ENCODE results near the gene TRMT112.
A peak's percentile ranks its signal among the peaks of the same experiment; 100 is the strongest.
"Not testable (repeated sequence)": the region's sequence is repeated elsewhere in the genome, so short reads cannot be mapped to it uniquely, and the experiment has no call there.

TRMT112 gene

GRCh38 chr11:64314805-64315561 is 2.4 kb downstream of the TRMT112 start:
- DNase-seq (ENCODE audit: extremely low read depth in 1 of 2, low read depth in 1 of 2) = no peak

GRCh38 chr11:64314146-64314804 is 3.1 kb downstream of the TRMT112 start:
- no peak for DNase-seq (ENCODE audit: extremely low read depth in 1 of 2, low read depth in 1 of 2)

- DNase-seq (ENCODE audit: extremely low read depth in 1 of 2, low read depth in 1 of 2) = no peak
Measured at GRCh38 chr11:64313491-64314145, 3.7 kb downstream of the TRMT112 start.

GRCh38 chr11:64312947-64313346 is 4.4 kb downstream of the TRMT112 start:
- DNase-seq (ENCODE audit: extremely low read depth in 1 of 2, low read depth in 1 of 2) = no peak

- not testable (repeated sequence) for DNase-seq (ENCODE audit: extremely low read depth in 1 of 2, low read depth in 1 of 2)
Measured at GRCh38 chr11:64307795-64308194, 9.6 kb downstream of the TRMT112 start.

GRCh38 chr11:64306876-64307622 is 10.3 kb downstream of the TRMT112 start:
- DNase-seq (ENCODE audit: extremely low read depth in 1 of 2, low read depth in 1 of 2) = no peak

GRCh38 chr11:64306563-64306875 is 10.8 kb downstream of the TRMT112 start:
- no peak for DNase-seq (ENCODE audit: extremely low read depth in 1 of 2, low read depth in 1 of 2)

- DNase-seq (ENCODE audit: extremely low read depth in 1 of 2, low read depth in 1 of 2) = peak; percentile 46 to 68
Measured at GRCh38 chr11:64305691-64306562, 11.4 kb downstream of the TRMT112 start.

- peak; percentile 99 to 100 for DNase-seq (ENCODE audit: extremely low read depth in 1 of 2, low read depth in 1 of 2)
Measured at GRCh38 chr11:64305075-64305690, 12.2 kb downstream of the TRMT112 start, which contains the start of gene ESRRA. Gene ESRRA (plus strand): TSS chr11:64305524. CDS start chr11:64307180, 1,656 bp downstream.

GRCh38 chr11:64304316-64305072 is 12.9 kb downstream of the TRMT112 start:
- DNase-seq (ENCODE audit: extremely low read depth in 1 of 2, low read depth in 1 of 2) = peak; percentile 86 to 92

- DNase-seq (ENCODE audit: extremely low read depth in 1 of 2, low read depth in 1 of 2) = no peak
Measured at GRCh38 chr11:64304032-64304315, 13.4 kb downstream of the TRMT112 start.

- DNase-seq (ENCODE audit: extremely low read depth in 1 of 2, low read depth in 1 of 2) = no peak
Measured at GRCh38 chr11:64303109-64304031, 14.0 kb downstream of the TRMT112 start.

- no peak for DNase-seq (ENCODE audit: extremely low read depth in 1 of 2, low read depth in 1 of 2)
Measured at GRCh38 chr11:64299847-64300648, 17.3 kb downstream of the TRMT112 start, which contains the start of gene CATSPERZ. Gene CATSPERZ (plus strand): TSS chr11:64300358. CDS start chr11:64300411, 53 bp downstream.

- no peak for DNase-seq (ENCODE audit: extremely low read depth in 1 of 2, low read depth in 1 of 2)
Measured at GRCh38 chr11:64298966-64299846, 18.2 kb downstream of the TRMT112 start.

GRCh38 chr11:64297699-64298358 is 19.5 kb downstream of the TRMT112 start:
- DNase-seq (ENCODE audit: extremely low read depth in 1 of 2, low read depth in 1 of 2) = no peak

All from stimulated activated CD8-positive, alpha-beta memory T cell treated with anti-CD3 and anti-CD28 coated beads, Interleukin-7, amount 100 ng/mL, for 48 hours (primary cell).